ENCODE data around the gene SLAMF9. TPM values are rescaled to one million over a fixed set of nuclear protein-coding genes. Genes with fewer than 3 reads are reported as not detected.

SLAMF9 gene
- total and polyA plus RNA-seq, 2 of the 8 experiments (the other 6 are each of a cell fraction or from before 2014, with no cell fraction given) = not detected

GRCh38 chr1:159942632-159943277, 11.3 kb downstream of the SLAMF9 start (continued):
- TF ChIP-seq ATF2 (IDR thresholded peaks at IDR 0.05; ENCODE audit: low read length) (no peak), HDAC6 (IDR thresholded peaks at IDR 0.05; ENCODE audit: low read depth, low read length) (no peak), TCF12 (IDR thresholded peaks at IDR 0.05; ENCODE audit: low read depth, low read length) (no peak), BACH1 (IDR thresholded peaks at IDR 0.05; ENCODE audit: low read length) (no peak), USF2 (IDR thresholded peaks at IDR 0.05; ENCODE audit: low read length) (no peak), CHD7 (IDR thresholded peaks at IDR 0.05; ENCODE audit: insufficient replicate concordance, low read length) (no peak), RBBP5 (IDR thresholded peaks at IDR 0.05; ENCODE audit: borderline replicate concordance, low read depth, low read length) (no peak), BRCA1 (IDR thresholded peaks at IDR 0.05; ENCODE audit: low read depth, low read length) (no peak)

Data from H1 (cell line).